GM12892 (cell line): Measurements from ENCODE around the gene HOTAIR. TPM values are rescaled to one million over a fixed set of nuclear protein-coding genes. Genes with fewer than 3 reads are reported as not detected.

Experiments
- DNase-seq: peaks from one replicate; pipeline ENCODE4 v3.0.0; 2011; ENCODE audit not compliant: insufficient read length
- FAIRE-seq: peaks from 2 replicates; lab custom pipeline; 2011; peaks lifted over from hg19 to GRCh38; lab: Jason Lieb, UNC
- POLR2A ChIP-seq: IDR thresholded peaks from 2 replicates; pipeline ENCODE4 v1.6.1; 2011; ENCODE audit warnings: low read depth, low read length, control low read depth
- POLR2AphosphoS5 ChIP-seq: IDR thresholded peaks from 2 replicates; pipeline ENCODE4 v1.6.1; 2011; ENCODE audit warnings: low read depth, low read length, control low read depth
- TAF1 ChIP-seq: IDR thresholded peaks from 2 replicates; pipeline ENCODE4 v1.6.1; 2011; ENCODE audit warnings: low read depth, mild to moderate bottlenecking, control low read depth, low read length, borderline replicate concordance
- polyA plus RNA-seq: library from polyadenylated mRNA; unstranded; fragments of >200 nt; gene quantifications from one replicate; pipeline ENCODE4 v1.2.1, GENCODE V29; 2012; ENCODE audit warnings: missing spikeins, inconsistent platforms; ENCODE audit not compliant: missing spikeins

HOTAIR gene
- polyA plus RNA-seq: not detected

DNA sequence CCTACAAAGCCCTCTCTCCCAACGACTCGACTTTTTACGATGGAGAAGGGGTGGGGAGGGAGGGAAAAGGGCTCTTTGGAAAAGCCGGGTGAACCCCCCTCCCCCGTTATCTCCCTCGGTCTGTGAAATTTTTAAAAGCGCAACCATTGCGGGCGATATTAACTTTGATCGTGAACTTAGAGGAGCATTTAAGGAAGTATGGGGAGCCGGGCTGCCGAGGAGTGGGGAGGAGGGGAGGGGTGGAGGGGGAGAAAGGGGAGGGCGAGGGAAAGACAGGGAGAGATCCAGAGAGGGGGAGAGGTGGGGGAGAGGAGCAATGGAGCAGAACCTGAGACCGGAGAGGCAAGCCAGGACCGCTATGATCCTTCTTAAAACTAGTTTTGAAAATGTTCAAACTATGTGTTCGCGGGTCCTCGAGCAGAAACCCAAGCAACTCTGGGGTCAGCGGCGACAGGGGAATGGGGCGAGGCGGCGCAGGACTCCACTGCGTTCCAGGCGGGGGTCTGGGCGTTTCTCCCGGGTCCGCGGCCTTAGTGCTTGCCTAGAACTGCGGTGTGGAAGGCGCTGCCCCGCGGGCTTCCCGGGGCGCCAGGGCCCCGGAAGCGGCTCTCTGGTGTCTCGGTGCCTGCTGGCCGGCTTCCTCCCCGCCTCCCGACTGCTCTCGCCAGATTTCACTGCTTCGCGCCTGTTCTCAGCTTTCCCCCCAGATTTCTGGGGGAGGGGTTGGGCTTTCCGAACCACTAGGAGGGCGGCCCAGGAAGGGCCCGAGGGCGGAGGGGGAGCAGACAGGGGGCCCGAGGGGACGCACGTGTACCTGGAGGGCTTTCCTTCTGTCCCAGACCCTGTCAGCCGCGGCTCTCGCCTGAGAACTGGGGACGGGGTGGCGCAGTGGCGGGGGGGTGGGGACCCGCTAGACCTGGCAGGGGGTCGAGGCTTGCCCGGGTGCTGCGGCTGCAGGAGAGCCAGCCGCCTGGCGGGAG, at the start of gene HOTAIR:
Gene HOTAIR, minus strand, starts transcription at position 871 of the 980 bp plus-strand sequence.
- FAIRE-seq: peak; percentile 73
- TF ChIP-seq POLR2AphosphoS5 (no peak), POLR2A (no peak), TAF1 (no peak)
- peak; percentile 68 for DNase-seq

- TF ChIP-seq TAF1 (no peak), POLR2AphosphoS5 (no peak), POLR2A (no peak)
- FAIRE-seq (no peak), DNase-seq (no peak)
These were observed 49.4 kb upstream of the HOTAIR start for GRCh38 chr12:54024127-54024526.

GRCh38 chr12:54022960-54023884, 48.5 kb upstream of the HOTAIR start:
- TF ChIP-seq POLR2AphosphoS5: no peak
- no peak for TF ChIP-seq TAF1
- TF ChIP-seq POLR2A: no peak
- no peak for DNase-seq
- FAIRE-seq: no peak

GRCh38 chr12:54021432-54022013, 46.8 kb upstream of the HOTAIR start:
- DNase-seq (no peak), FAIRE-seq (peak; percentile 79)
- TF ChIP-seq POLR2AphosphoS5 (no peak), TAF1 (no peak), POLR2A (no peak)

DNA sequence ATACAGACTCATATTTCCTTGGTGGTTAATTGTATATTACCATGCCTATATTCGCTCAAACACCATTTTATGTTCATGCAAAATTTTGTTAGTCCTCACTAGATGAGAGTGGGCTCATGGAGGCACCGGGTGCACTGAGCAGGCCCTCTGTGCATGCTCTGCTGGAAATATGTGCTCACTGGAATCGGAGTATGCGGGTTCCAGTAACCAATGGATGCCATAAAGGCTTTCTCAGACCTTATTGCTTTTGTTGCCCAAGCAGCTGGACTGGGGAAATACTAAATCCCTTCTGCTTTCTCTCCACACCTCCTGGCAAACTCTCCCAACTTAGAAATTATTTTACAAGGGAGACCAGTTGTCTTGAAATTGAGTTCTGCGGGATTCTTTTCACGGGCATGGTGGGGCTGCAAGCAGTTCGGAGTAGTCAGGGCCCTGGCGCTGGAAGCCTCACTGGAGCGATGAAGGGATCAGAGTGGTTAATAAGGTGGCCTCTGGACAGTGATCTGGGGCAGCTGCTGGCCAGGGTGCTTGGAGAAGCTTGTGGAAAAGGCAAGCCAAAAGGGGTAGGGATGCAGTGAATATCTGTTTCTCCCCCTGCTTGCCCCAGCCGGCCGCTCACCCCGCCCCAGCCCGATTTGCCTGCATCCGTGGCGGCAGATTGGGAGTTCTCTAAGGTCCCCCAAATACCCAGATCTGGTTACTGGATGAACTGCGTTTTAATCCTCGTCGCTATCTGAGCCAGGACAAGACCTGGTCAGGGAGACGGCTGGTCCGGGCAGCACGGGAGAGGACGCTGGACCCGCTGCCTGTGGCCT, 46.0 kb upstream of the HOTAIR start:
- no peak for FAIRE-seq
- no peak for DNase-seq
- TF ChIP-seq TAF1 (no peak), POLR2A (no peak), POLR2AphosphoS5 (no peak)

- TF ChIP-seq POLR2AphosphoS5 (no peak), POLR2A (no peak), TAF1 (no peak)
- FAIRE-seq (no peak), DNase-seq (no peak)
These were observed 45.3 kb upstream of the HOTAIR start for GRCh38 chr12:54019924-54020590.

- DNase-seq (no peak), FAIRE-seq (no peak)
- no peak for TF ChIP-seq POLR2AphosphoS5
These were observed 44.5 kb upstream of the HOTAIR start for GRCh38 chr12:54019091-54019811.

GRCh38 chr12:54018468-54018984, 43.8 kb upstream of the HOTAIR start:
- FAIRE-seq (peak; percentile 36), DNase-seq (peak; percentile 49)
- no peak for TF ChIP-seq POLR2AphosphoS5
- TF ChIP-seq TAF1: no peak
- no peak; the same call in 1 of the 2 replicates for TF ChIP-seq POLR2A

GRCh38 chr12:54017878-54018467, 43.2 kb upstream of the HOTAIR start:
- DNase-seq (peak; percentile 93), FAIRE-seq (peak; percentile 78)
- TF ChIP-seq POLR2A (peak; percentile 57; the same call in 1 of the 2 replicates), POLR2AphosphoS5 (peak; percentile 44; the same call in 1 of the 2 replicates), TAF1 (0 out of 2 replicates have a peak, but pooled peaks have one; percentile 4)
